HepG2 (cell line): ENCODE results near the gene NAPB. TPM values are rescaled to one million over a fixed set of nuclear protein-coding genes. Genes with fewer than 3 reads are reported as not detected.
A peak's percentile ranks its signal among the peaks of the same experiment; 100 is the strongest.

Source experiments
- AKAP8 ChIP-seq: sonication (generic); formaldehyde crosslinking; IDR thresholded peaks from 2 replicates; pipeline ENCODE4 v1.5.1; 2020; ENCODE audit warnings: mild to moderate bottlenecking, missing genetic modification reagents
- BRCA1 ChIP-seq: sonication (generic); formaldehyde crosslinking; IDR thresholded peaks from 2 replicates; pipeline ENCODE4 v1.4.0; 2020; ENCODE audit warnings: missing genetic modification reagents
- HMG20B ChIP-seq: conservative IDR thresholded peaks from 2 replicates; pipeline ENCODE4 v1.6.1; 2016; ENCODE audit warnings: missing genetic modification reagents, missing compliant biosample characterization
- KLF16 ChIP-seq, 2 experiments: sonication (generic) in 1 of 2; formaldehyde crosslinking in 1 of 2; IDR thresholded peaks; 2 replicates each; pipeline versions ENCODE4 v1.6.1 to v1.8.0; 2016 to 2023; ENCODE audit warnings: missing genetic modification reagents in 2 of 2, missing compliant biosample characterization in 1 of 2
- NCOA5 ChIP-seq: sonication (generic); formaldehyde crosslinking; IDR thresholded peaks from 2 replicates; pipeline ENCODE4 v1.4.0; 2020; ENCODE audit warnings: missing genetic modification reagents
- NR2F6 ChIP-seq, 2 experiments: IDR thresholded peaks; 2 replicates each; pipeline ENCODE4 v1.6.1; 2016; ENCODE audit warnings: antibody characterized with exemption in 1 of 2, mild to moderate bottlenecking in 1 of 2
- PRDM4 ChIP-seq: sonication (generic); formaldehyde crosslinking; IDR thresholded peaks from 2 replicates; pipeline ENCODE4 v1.9.0; 2021; ENCODE audit warnings: missing genetic modification reagents, borderline replicate concordance
- RBM22 ChIP-seq: fragments of 200-400 bp; formaldehyde crosslinking; optimal IDR thresholded peaks from 2 replicates; pipeline ENCODE3; 2017; ENCODE audit warnings: mild to moderate bottlenecking, low read length, moderate library complexity
- SMAD9 ChIP-seq: sonication (generic); formaldehyde crosslinking; IDR thresholded peaks from 2 replicates; pipeline ENCODE4 v1.5.1; 2020; ENCODE audit warnings: mild to moderate bottlenecking, missing genetic modification reagents
- SOX6 ChIP-seq, 2 experiments: fragments of 450-650 bp in 1 of 2; sonication (generic) in 1 of 2; formaldehyde crosslinking in 1 of 2; IDR thresholded peaks; 2 replicates each; pipeline versions ENCODE4 v1.4.0 to v1.6.1; 2017 to 2020; ENCODE audit warnings: antibody characterized with exemption in 1 of 2, mild to moderate bottlenecking in 1 of 2, missing genetic modification reagents in 1 of 2
- SSRP1 ChIP-seq: IDR thresholded peaks from 2 replicates; pipeline ENCODE4 v1.6.1; 2016; ENCODE audit warnings: control low read depth
- TCF7L2 ChIP-seq: IDR thresholded peaks from 2 replicates; pipeline ENCODE4 v1.6.1; 2011; ENCODE audit warnings: mild to moderate bottlenecking, low read depth, low read length, moderate library complexity
- TFAP4 ChIP-seq: sonication (generic); IDR thresholded peaks from 2 replicates; pipeline ENCODE4 v1.6.1; 2016; ENCODE audit warnings: low read depth, borderline replicate concordance
- TGIF2 ChIP-seq: IDR thresholded peaks from 2 replicates; pipeline ENCODE4 v1.6.1; 2016; ENCODE audit warnings: control low read depth, missing compliant biosample characterization
- ZBTB42 ChIP-seq: sonication (generic); formaldehyde crosslinking; IDR thresholded peaks from 2 replicates; pipeline ENCODE4 v1.5.0; 2020; ENCODE audit warnings: mild to moderate bottlenecking, missing genetic modification reagents
- ZNF101 ChIP-seq: sonication (generic); formaldehyde crosslinking; IDR thresholded peaks from 2 replicates; pipeline ENCODE4 v1.4.0; 2020; ENCODE audit warnings: mild to moderate bottlenecking, low read depth, missing genetic modification reagents, borderline replicate concordance
- ZNF354B ChIP-seq: sonication (generic); formaldehyde crosslinking; IDR thresholded peaks from 2 replicates; pipeline ENCODE4 v1.8.0; 2022; ENCODE audit warnings: mild to moderate bottlenecking, missing genetic modification reagents
- ZNF468 ChIP-seq: sonication (generic); formaldehyde crosslinking; IDR thresholded peaks from 2 replicates; pipeline ENCODE4 v1.8.0; 2022; ENCODE audit warnings: mild to moderate bottlenecking, moderate library complexity, missing genetic modification reagents
- ZNF768 ChIP-seq: sonication (generic); formaldehyde crosslinking; IDR thresholded peaks from 2 replicates; pipeline ENCODE4 v1.4.0; 2020; ENCODE audit warnings: missing genetic modification reagents
- ZNF792 ChIP-seq: IDR thresholded peaks from 2 replicates; pipeline ENCODE4 v1.6.1; 2016
- ZNF841 ChIP-seq: sonication (generic); formaldehyde crosslinking; IDR thresholded peaks from 2 replicates; pipeline ENCODE4 v1.8.1; 2023; ENCODE audit warnings: missing genetic modification reagents, borderline replicate concordance
- polyA plus RNA-seq, 8 experiments: library from polyadenylated mRNA; depleted of rRNA in 3 of 8; stranded (reverse) in 7 of 8; unstranded in 1 of 8; fragments of >200 nt; fragmentation: Illumina TruSeq in 4 of 8; extraction: Trizol in 4 of 8; gene quantifications; 2 replicates each; pipeline versions ENCODE4 v1.2.1 to v1.2.3, GENCODE V29; 2011 to 2016; ENCODE audit warnings: low read depth in 4 of 8, missing spikeins in 1 of 8, mixed read lengths in 1 of 8; ENCODE audit not compliant: insufficient read depth in 1 of 8
- total RNA-seq, 5 experiments: library from RNA; depleted of rRNA; stranded (reverse); fragments of >200 nt; fragmentation: Illumina TruSeq; extraction: Trizol; gene quantifications; 2 replicates each; pipeline ENCODE4 v1.2.3, GENCODE V29; 2016; ENCODE audit warnings: low read depth in 1 of 5
- TF ChIP-seq, protein P1 (sequence below): IDR thresholded peaks from 2 replicates; pipeline ENCODE4 v1.6.1; 2016; ENCODE audit warnings: control low read depth
- TF ChIP-seq, protein P2 (sequence below), 2 experiments: sonication (generic) in 1 of 2; formaldehyde crosslinking in 1 of 2; IDR thresholded peaks; 2 replicates each; pipeline versions ENCODE4 v1.5.1 to v1.6.1; 2011 to 2020; ENCODE audit warnings: borderline replicate concordance in 1 of 2, low read depth in 1 of 2, low read length in 1 of 2, mild to moderate bottlenecking in 1 of 2, missing genetic modification reagents in 1 of 2, moderate library complexity in 1 of 2

Gene NAPB
- total and polyA plus RNA-seq, 2 of the 13 experiments (the other 11 are each of a cell fraction or from before 2014, with no cell fraction given) = 15.2 to 16.1 TPM

DNA sequence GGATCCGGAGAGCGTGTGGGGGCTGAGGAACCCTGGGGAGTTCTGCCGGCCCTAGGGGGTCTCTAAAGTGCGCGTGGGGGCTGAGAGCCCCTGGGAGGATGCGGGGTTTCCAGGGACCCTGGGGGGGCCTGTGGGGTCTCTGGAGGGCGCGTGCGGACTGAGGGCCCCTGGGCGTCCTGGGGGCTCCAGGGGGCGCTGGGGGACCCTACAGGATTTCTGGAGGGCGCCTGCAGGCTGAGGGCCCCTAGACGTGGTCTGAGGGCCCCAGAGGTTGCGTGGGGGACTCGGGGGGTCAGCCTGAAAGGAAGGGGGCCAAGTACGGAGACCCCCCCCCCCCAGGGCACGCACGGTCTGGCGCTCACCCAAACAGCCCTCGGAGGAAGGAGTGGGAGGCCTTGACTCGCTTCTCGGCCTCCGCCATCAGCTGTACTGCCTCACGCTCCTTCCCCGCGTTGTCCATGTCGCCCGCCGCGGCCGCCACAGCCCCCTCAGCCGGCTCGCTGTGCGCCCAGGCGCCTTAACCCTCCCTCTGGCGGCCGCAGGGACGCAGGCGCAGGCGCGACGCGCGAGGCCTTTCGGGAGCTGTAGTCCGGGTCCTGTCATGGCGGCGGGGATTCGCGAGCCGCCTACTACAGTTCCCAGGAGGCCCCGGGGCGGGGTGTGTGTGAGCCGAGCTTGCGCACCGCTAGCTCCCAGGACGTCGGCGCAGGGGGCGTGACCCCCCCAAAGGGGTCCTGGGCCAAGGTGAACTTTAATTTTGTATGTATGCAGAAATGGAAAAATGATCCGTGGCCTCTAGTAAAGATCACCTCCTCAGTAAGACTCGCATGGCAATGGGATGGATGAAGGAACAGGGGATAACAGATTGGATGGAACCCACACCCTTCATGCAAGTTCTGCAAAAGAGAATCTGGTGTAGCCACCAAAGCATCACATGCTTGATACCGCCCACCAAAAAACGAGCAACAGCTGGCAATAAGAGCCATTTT lies at the start of gene NAPB (continued):
- TF ChIP-seq PRDM4 (no peak), AKAP8 (peak; percentile 86), ZNF354B (CRISPR knock-in tag) (no peak; the same call in 1 of the 2 replicates), TFAP4 (peak; percentile 83; the same call in 1 of the 2 replicates), ZNF468 (CRISPR knock-in tag) (no peak), ZNF792 (CRISPR knock-in tag) (peak; percentile 95), RBM22 (no peak), SOX6 (IDR thresholded peaks at IDR 0.05) (no peak), SOX6 (CRISPR knock-in tag; IDR thresholded peaks at IDR 0.05) (peak; percentile 66), ZNF841 (no peak), TGIF2 (CRISPR knock-in tag) (peak; percentile 74), ZBTB42 (CRISPR knock-in tag) (no peak), ZNF768 (peak; percentile 82; the same call in 1 of the 2 replicates), NCOA5 (CRISPR knock-in tag) (0 out of 2 replicates have a peak, but pooled peaks have one; percentile 38), NR2F6 (IDR thresholded peaks at IDR 0.05) (peak; percentile 27; the same call in 1 of the 2 replicates), NR2F6 (CRISPR knock-in tag; IDR thresholded peaks at IDR 0.05) (peak; percentile 23), KLF16 (CRISPR knock-in tag; IDR thresholded peaks at IDR 0.05) (peak in 1 of 2 experiments; percentile 97; a peak in 2 of 4 replicates), SMAD9 (CRISPR knock-in tag) (no peak), SSRP1 (CRISPR knock-in tag) (no peak), HMG20B (no peak), BRCA1 (CRISPR knock-in tag) (0 out of 2 replicates have a peak, but pooled peaks have one; percentile 69), ZNF101 (CRISPR knock-in tag) (no peak), TCF7L2 (no peak)
- TF ChIP-seq, protein P1, sequence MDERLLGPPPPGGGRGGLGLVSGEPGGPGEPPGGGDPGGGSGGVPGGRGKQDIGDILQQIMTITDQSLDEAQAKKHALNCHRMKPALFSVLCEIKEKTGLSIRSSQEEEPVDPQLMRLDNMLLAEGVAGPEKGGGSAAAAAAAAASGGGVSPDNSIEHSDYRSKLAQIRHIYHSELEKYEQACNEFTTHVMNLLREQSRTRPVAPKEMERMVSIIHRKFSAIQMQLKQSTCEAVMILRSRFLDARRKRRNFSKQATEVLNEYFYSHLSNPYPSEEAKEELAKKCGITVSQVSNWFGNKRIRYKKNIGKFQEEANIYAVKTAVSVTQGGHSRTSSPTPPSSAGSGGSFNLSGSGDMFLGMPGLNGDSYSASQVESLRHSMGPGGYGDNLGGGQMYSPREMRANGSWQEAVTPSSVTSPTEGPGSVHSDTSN (CRISPR knock-in tag) = no peak
- TF ChIP-seq, protein P2, sequence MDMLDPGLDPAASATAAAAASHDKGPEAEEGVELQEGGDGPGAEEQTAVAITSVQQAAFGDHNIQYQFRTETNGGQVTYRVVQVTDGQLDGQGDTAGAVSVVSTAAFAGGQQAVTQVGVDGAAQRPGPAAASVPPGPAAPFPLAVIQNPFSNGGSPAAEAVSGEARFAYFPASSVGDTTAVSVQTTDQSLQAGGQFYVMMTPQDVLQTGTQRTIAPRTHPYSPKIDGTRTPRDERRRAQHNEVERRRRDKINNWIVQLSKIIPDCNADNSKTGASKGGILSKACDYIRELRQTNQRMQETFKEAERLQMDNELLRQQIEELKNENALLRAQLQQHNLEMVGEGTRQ (IDR thresholded peaks at IDR 0.05; ENCODE audit: low read depth, low read length) = no peak
- TF ChIP-seq, protein P2 (CRISPR knock-in tag; IDR thresholded peaks at IDR 0.05; ENCODE audit: borderline replicate concordance) = no peak; the same call in 1 of the 2 replicates
